NCI-H1436 treated with DMSO at 0.1 percent for 48 hours (cell line): ENCODE results near the gene ANKRD24.
"Not testable (repeated sequence)": the region's sequence is repeated elsewhere in the genome, so short reads cannot be mapped to it uniquely, and the experiment has no call there.

Source experiments
- DNase-seq: peaks from one replicate; lab custom pipeline; 2025; lab: John Stamatoyannopoulos, UW

ANKRD24 gene

GRCh38 chr19:4267901-4268815 is 85.7 kb downstream of the ANKRD24 start:
- no peak for DNase-seq

- no peak for DNase-seq
Measured at GRCh38 chr19:4268816-4269430, 86.4 kb downstream of the ANKRD24 start.

GRCh38 chr19:4272894-4273293 is 90.4 kb downstream of the ANKRD24 start:
- DNase-seq: no peak

GRCh38 chr19:4274321-4274686 is 91.8 kb downstream of the ANKRD24 start:
- not testable (repeated sequence) for DNase-seq
